SK-N-SH (cell line): ENCODE data around the gene SNW1.

Source experiments
- GATA2 ChIP-seq: sonication (generic); formaldehyde crosslinking; IDR thresholded peaks from 2 replicates; pipeline ENCODE4 v1.5.0; 2020; ENCODE audit warnings: mild to moderate bottlenecking, missing genetic modification reagents
- JUND ChIP-seq: IDR thresholded peaks from 2 replicates; pipeline ENCODE4 v1.4.0; 2012
- POLR2AphosphoS5 ChIP-seq: IDR thresholded peaks from 2 replicates; pipeline ENCODE4 v1.6.1; 2012; ENCODE audit warnings: low read depth, low read length
- SMC3 ChIP-seq: IDR thresholded peaks from 2 replicates; pipeline ENCODE4 v1.6.1; 2012; ENCODE audit warnings: low read depth, low read length, improper control_type of control experiment
- USF2 ChIP-seq: fragments of 150-350 bp; IDR thresholded peaks from 2 replicates; pipeline ENCODE4 v1.6.1; 2017; ENCODE audit warnings: antibody characterized with exemption, low read length, low read depth, borderline replicate concordance
- YY1 ChIP-seq: IDR thresholded peaks from 2 replicates; pipeline ENCODE4 v1.4.0; 2012; ENCODE audit warnings: low read depth, mild to moderate bottlenecking
- ZBTB33 ChIP-seq: IDR thresholded peaks from 2 replicates; pipeline ENCODE4 v1.4.0; 2012; ENCODE audit warnings: low read depth, borderline replicate concordance
- TF ChIP-seq, protein P1 (sequence below): fragments of 200-600 bp; sonication (generic); IDR thresholded peaks from 2 replicates; pipeline ENCODE4 v1.6.1; 2017; ENCODE audit warnings: antibody characterized with exemption, mild to moderate bottlenecking, moderate library complexity

GRCh38 chr14:77763978-77764377, 3.0 kb upstream of the SNW1 start:
- TF ChIP-seq, protein P1, sequence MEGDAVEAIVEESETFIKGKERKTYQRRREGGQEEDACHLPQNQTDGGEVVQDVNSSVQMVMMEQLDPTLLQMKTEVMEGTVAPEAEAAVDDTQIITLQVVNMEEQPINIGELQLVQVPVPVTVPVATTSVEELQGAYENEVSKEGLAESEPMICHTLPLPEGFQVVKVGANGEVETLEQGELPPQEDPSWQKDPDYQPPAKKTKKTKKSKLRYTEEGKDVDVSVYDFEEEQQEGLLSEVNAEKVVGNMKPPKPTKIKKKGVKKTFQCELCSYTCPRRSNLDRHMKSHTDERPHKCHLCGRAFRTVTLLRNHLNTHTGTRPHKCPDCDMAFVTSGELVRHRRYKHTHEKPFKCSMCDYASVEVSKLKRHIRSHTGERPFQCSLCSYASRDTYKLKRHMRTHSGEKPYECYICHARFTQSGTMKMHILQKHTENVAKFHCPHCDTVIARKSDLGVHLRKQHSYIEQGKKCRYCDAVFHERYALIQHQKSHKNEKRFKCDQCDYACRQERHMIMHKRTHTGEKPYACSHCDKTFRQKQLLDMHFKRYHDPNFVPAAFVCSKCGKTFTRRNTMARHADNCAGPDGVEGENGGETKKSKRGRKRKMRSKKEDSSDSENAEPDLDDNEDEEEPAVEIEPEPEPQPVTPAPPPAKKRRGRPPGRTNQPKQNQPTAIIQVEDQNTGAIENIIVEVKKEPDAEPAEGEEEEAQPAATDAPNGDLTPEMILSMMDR = no peak
- TF ChIP-seq POLR2AphosphoS5 (no peak), ZBTB33 (no peak), GATA2 (no peak), SMC3 (no peak), USF2 (no peak), YY1 (no peak), JUND (no peak)
